ENCODE measurements around the gene ZKSCAN1.

ZKSCAN1 gene

GRCh38 chr7:100021297-100021696, 5.9 kb downstream of the ZKSCAN1 start:
- TF ChIP-seq USF1 (IDR thresholded peaks at IDR 0.05) (no peak), CREB1 (IDR thresholded peaks at IDR 0.05; ENCODE audit: low read depth) (no peak), MAX (IDR thresholded peaks at IDR 0.05) (no peak), NFIC (IDR thresholded peaks at IDR 0.05) (no peak), TAF1 (IDR thresholded peaks at IDR 0.05; ENCODE audit: low read depth) (no peak), CEBPB (IDR thresholded peaks at IDR 0.05) (no peak), ZBTB7A (IDR thresholded peaks at IDR 0.05; ENCODE audit: low read depth) (no peak), FOXM1 (IDR thresholded peaks at IDR 0.05; ENCODE audit: borderline replicate concordance, low read depth) (no peak), RAD21 (IDR thresholded peaks at IDR 0.05; ENCODE audit: low read depth) (no peak), EP300 (IDR thresholded peaks at IDR 0.05; ENCODE audit: borderline replicate concordance) (no peak), TCF12 (IDR thresholded peaks at IDR 0.05; ENCODE audit: low read depth) (no peak), YY1 (IDR thresholded peaks at IDR 0.05; ENCODE audit: low read depth) (no peak), REST (IDR thresholded peaks at IDR 0.05; ENCODE audit: low read depth) (no peak), TEAD4 (IDR thresholded peaks at IDR 0.05) (no peak), EGR1 (IDR thresholded peaks at IDR 0.05) (no peak)

- no peak for TF ChIP-seq NFIC (IDR thresholded peaks at IDR 0.05)
These were observed 7.2 kb downstream of the ZKSCAN1 start for GRCh38 chr7:100022621-100023020.

GRCh38 chr7:100023526-100023925, 8.1 kb downstream of the ZKSCAN1 start:
- no peak for TF ChIP-seq MAX (IDR thresholded peaks at IDR 0.05)
- TF ChIP-seq TEAD4 (IDR thresholded peaks at IDR 0.05), result no peak
- no peak for TF ChIP-seq FOXM1 (IDR thresholded peaks at IDR 0.05; ENCODE audit: borderline replicate concordance, low read depth)
- no peak for TF ChIP-seq ZBTB7A (IDR thresholded peaks at IDR 0.05; ENCODE audit: low read depth)
- TF ChIP-seq EGR1 (IDR thresholded peaks at IDR 0.05), result no peak
- TF ChIP-seq USF1 (IDR thresholded peaks at IDR 0.05), result no peak
- TF ChIP-seq TAF1 (IDR thresholded peaks at IDR 0.05; ENCODE audit: low read depth), result no peak
- TF ChIP-seq TCF12 (IDR thresholded peaks at IDR 0.05; ENCODE audit: low read depth), result no peak
- no peak for TF ChIP-seq REST (IDR thresholded peaks at IDR 0.05; ENCODE audit: low read depth)
- TF ChIP-seq NFIC (IDR thresholded peaks at IDR 0.05), result no peak
- no peak for TF ChIP-seq RAD21 (IDR thresholded peaks at IDR 0.05; ENCODE audit: low read depth)
- TF ChIP-seq CREB1 (IDR thresholded peaks at IDR 0.05; ENCODE audit: low read depth), result no peak
- no peak for TF ChIP-seq EP300 (IDR thresholded peaks at IDR 0.05; ENCODE audit: borderline replicate concordance)
- no peak for TF ChIP-seq CEBPB (IDR thresholded peaks at IDR 0.05)
- no peak for TF ChIP-seq YY1 (IDR thresholded peaks at IDR 0.05; ENCODE audit: low read depth)

- TF ChIP-seq CREB1 (IDR thresholded peaks at IDR 0.05; ENCODE audit: low read depth) (no peak), MAX (IDR thresholded peaks at IDR 0.05) (no peak), USF1 (IDR thresholded peaks at IDR 0.05) (no peak), EP300 (IDR thresholded peaks at IDR 0.05; ENCODE audit: borderline replicate concordance) (no peak), YY1 (IDR thresholded peaks at IDR 0.05; ENCODE audit: low read depth) (no peak), RAD21 (IDR thresholded peaks at IDR 0.05; ENCODE audit: low read depth) (no peak), TEAD4 (IDR thresholded peaks at IDR 0.05) (no peak), TCF12 (IDR thresholded peaks at IDR 0.05; ENCODE audit: low read depth) (no peak), TAF1 (IDR thresholded peaks at IDR 0.05; ENCODE audit: low read depth) (no peak), NFIC (IDR thresholded peaks at IDR 0.05) (no peak), ZBTB7A (IDR thresholded peaks at IDR 0.05; ENCODE audit: low read depth) (no peak)
These were observed 8.7 kb downstream of the ZKSCAN1 start for GRCh38 chr7:100024020-100024619.

GRCh38 chr7:100027197-100027596, 11.8 kb downstream of the ZKSCAN1 start:
- TF ChIP-seq NFIC (IDR thresholded peaks at IDR 0.05), result no peak
- TF ChIP-seq TCF12 (IDR thresholded peaks at IDR 0.05; ENCODE audit: low read depth), result no peak
- no peak for TF ChIP-seq RAD21 (IDR thresholded peaks at IDR 0.05; ENCODE audit: low read depth)
- no peak for TF ChIP-seq CREB1 (IDR thresholded peaks at IDR 0.05; ENCODE audit: low read depth)
- TF ChIP-seq EGR1 (IDR thresholded peaks at IDR 0.05), result no peak
- no peak for TF ChIP-seq MAX (IDR thresholded peaks at IDR 0.05)
- TF ChIP-seq TEAD4 (IDR thresholded peaks at IDR 0.05), result no peak
- TF ChIP-seq FOXM1 (IDR thresholded peaks at IDR 0.05; ENCODE audit: borderline replicate concordance, low read depth), result no peak
- no peak for TF ChIP-seq ZBTB7A (IDR thresholded peaks at IDR 0.05; ENCODE audit: low read depth)
- TF ChIP-seq USF1 (IDR thresholded peaks at IDR 0.05), result no peak
- no peak for TF ChIP-seq YY1 (IDR thresholded peaks at IDR 0.05; ENCODE audit: low read depth)
- TF ChIP-seq TAF1 (IDR thresholded peaks at IDR 0.05; ENCODE audit: low read depth), result no peak
- TF ChIP-seq REST (IDR thresholded peaks at IDR 0.05; ENCODE audit: low read depth), result no peak
- TF ChIP-seq EP300 (IDR thresholded peaks at IDR 0.05; ENCODE audit: borderline replicate concordance), result no peak
- TF ChIP-seq CEBPB (IDR thresholded peaks at IDR 0.05), result no peak

Data from Ishikawa (cell line).